ENCODE data around the gene PNPT1.

GRCh38 chr2:55628931-55629330 is 64.7 kb downstream of the PNPT1 start:
- TF ChIP-seq POLR2A (IDR thresholded peaks at IDR 0.05; ENCODE audit: low read depth, low read length) (no peak), POLR2AphosphoS5 (IDR thresholded peaks at IDR 0.05; ENCODE audit: low read depth, low read length) (no peak), TAF1 (IDR thresholded peaks at IDR 0.05; ENCODE audit: borderline replicate concordance, low read depth, low read length) (no peak)
